ENCODE measurements around the gene VAMP2.

The VAMP2 gene

DNA sequence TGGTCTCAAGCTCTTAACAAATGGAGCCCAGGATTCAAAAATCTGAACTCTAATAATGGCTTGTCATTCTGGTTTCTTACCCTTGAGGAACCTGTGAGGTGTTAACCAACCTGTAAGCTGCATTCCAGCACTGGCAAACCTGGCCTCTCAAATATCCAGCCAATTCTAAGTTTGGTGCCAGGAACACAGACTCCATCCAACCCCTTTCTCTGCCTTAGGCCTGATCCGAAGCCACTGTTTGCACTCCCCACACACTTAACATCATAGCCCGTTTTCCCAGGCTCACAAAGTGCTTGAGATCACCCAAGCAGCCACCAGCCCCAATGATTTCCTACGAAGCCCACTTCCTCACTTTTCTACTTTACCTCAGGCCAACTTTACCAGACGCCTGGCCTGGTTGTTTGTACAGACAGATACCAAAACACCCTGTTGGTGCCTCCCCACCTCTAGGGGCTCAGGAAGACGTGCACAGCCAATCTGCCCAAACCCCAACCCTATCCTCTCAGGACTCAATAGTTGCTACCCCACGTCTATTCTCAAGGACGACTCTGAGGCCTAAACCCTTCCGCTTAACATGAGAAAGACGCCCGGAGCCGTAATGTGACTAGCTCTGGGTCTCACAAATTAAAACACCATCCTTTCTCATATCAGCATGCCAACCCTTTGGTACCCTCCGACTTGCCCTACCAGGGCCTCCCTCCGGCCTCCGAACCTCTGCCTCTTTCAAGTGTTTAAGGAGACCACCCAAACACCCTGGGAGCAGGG lies 7.3 kb downstream of the VAMP2 start:
- no peaks in the 10 kb centered on the region for H3K9me2 ChIP-seq (replicated peaks; ENCODE audit: low read depth, low read length)
- TF ChIP-seq, protein P1, sequence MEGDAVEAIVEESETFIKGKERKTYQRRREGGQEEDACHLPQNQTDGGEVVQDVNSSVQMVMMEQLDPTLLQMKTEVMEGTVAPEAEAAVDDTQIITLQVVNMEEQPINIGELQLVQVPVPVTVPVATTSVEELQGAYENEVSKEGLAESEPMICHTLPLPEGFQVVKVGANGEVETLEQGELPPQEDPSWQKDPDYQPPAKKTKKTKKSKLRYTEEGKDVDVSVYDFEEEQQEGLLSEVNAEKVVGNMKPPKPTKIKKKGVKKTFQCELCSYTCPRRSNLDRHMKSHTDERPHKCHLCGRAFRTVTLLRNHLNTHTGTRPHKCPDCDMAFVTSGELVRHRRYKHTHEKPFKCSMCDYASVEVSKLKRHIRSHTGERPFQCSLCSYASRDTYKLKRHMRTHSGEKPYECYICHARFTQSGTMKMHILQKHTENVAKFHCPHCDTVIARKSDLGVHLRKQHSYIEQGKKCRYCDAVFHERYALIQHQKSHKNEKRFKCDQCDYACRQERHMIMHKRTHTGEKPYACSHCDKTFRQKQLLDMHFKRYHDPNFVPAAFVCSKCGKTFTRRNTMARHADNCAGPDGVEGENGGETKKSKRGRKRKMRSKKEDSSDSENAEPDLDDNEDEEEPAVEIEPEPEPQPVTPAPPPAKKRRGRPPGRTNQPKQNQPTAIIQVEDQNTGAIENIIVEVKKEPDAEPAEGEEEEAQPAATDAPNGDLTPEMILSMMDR (conservative IDR thresholded peaks at IDR 0.05; ENCODE audit: low read length), result no peak
- no peak for TF ChIP-seq EZH2phosphoT487 (IDR thresholded peaks at IDR 0.05; ENCODE audit: borderline replicate concordance)
- 0 out of 2 replicates have a peak overlapping the region, but pooled peaks have one; percentile 57 for H2AFZ ChIP-seq (ENCODE audit: low read length)
- H3K4me2 ChIP-seq (ENCODE audit: low read depth, low read length, poor library complexity, severe bottlenecking), result peak overlapping the region; percentile 79
- peaks cover 29% of the 10 kb centered on the region for H4K20me1 ChIP-seq (ENCODE audit: insufficient read depth, low read length, poor library complexity, severe bottlenecking)
- peaks cover 17% of the 10 kb centered on the region; the same call in 1 of the 2 replicates for H3K79me2 ChIP-seq (ENCODE audit: insufficient read depth, low read length)
- H3K9me3 ChIP-seq (ENCODE audit: insufficient read depth, low read depth, low read length), result no peaks in the 10 kb centered on the region
- H3K4me3 ChIP-seq (ENCODE audit: low read length, poor library complexity, severe bottlenecking), result peak overlapping the region; percentile 75
- no peaks in the 10 kb centered on the region for H3K36me3 ChIP-seq (ENCODE audit: insufficient read depth, low read length)
- peak overlapping the region; percentile 45 for H3K9ac ChIP-seq (ENCODE audit: low read depth, low read length, poor library complexity, severe bottlenecking)
- H3F3A ChIP-seq (ENCODE audit: low read depth), result 0 out of 2 replicates have a peak, but pooled peaks cover 7% of the 10 kb centered on the region
- H3K27me3 ChIP-seq (ENCODE audit: insufficient read depth, low read length, poor library complexity, severe bottlenecking), result no peaks in the 10 kb centered on the region
- H3K4me1 ChIP-seq (ENCODE audit: insufficient read depth, low read length, poor library complexity, severe bottlenecking), result peaks cover 38% of the 10 kb centered on the region

DNA sequence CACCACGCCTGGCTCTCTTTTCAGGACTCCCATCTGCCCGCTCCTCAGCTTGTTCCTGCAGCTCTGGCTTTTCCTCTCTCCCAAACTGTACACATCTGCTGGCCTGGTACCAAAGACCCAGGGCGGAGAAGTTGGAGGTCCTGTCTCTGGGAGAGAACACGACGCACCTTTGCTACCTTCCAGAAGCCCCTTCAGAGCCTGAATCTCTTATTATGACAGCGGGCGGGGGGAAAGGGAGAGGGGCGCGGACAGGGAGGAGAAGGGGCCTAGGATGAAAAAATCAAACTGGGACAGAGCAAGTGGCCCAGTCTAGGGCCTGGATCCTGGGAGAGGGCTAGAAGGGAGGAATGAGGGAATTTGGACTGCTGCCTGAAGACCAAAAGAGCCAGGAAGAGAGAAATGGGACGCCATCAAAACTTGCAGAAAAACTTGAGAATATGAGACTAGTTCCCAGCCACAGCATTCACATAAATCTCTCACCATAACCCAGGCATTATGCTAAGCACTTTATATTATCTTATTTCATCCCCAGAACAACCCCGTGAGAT lies 8.1 kb downstream of the VAMP2 start:
- no peak overlapping the region for H3K9ac ChIP-seq (ENCODE audit: low read depth, low read length, poor library complexity, severe bottlenecking)
- H3K9me3 ChIP-seq (ENCODE audit: insufficient read depth, low read depth, low read length), result no peaks in the 10 kb centered on the region
- peaks cover 17% of the 10 kb centered on the region; the same call in 1 of the 2 replicates for H3K79me2 ChIP-seq (ENCODE audit: insufficient read depth, low read length)
- peaks cover 2% of the 10 kb centered on the region; the same call in 1 of the 2 replicates for H3K36me3 ChIP-seq (ENCODE audit: insufficient read depth, low read length)
- H3F3A ChIP-seq (ENCODE audit: low read depth), result 0 out of 2 replicates have a peak, but pooled peaks cover 4% of the 10 kb centered on the region
- TF ChIP-seq, protein P1 (conservative IDR thresholded peaks at IDR 0.05; ENCODE audit: low read length), result no peak
- TF ChIP-seq EZH2phosphoT487 (IDR thresholded peaks at IDR 0.05; ENCODE audit: borderline replicate concordance), result no peak
- no peaks in the 10 kb centered on the region for H3K27me3 ChIP-seq (ENCODE audit: insufficient read depth, low read length, poor library complexity, severe bottlenecking)
- no peak overlapping the region for H2AFZ ChIP-seq (ENCODE audit: low read length)
- peaks cover 27% of the 10 kb centered on the region for H4K20me1 ChIP-seq (ENCODE audit: insufficient read depth, low read length, poor library complexity, severe bottlenecking)
- H3K4me1 ChIP-seq (ENCODE audit: insufficient read depth, low read length, poor library complexity, severe bottlenecking), result peaks cover 39% of the 10 kb centered on the region
- no peaks in the 10 kb centered on the region for H3K9me2 ChIP-seq (replicated peaks; ENCODE audit: low read depth, low read length)
- H3K4me2 ChIP-seq (ENCODE audit: low read depth, low read length, poor library complexity, severe bottlenecking), result peak overlapping the region; percentile 79
- no peak overlapping the region for H3K4me3 ChIP-seq (ENCODE audit: low read length, poor library complexity, severe bottlenecking)

DNA sequence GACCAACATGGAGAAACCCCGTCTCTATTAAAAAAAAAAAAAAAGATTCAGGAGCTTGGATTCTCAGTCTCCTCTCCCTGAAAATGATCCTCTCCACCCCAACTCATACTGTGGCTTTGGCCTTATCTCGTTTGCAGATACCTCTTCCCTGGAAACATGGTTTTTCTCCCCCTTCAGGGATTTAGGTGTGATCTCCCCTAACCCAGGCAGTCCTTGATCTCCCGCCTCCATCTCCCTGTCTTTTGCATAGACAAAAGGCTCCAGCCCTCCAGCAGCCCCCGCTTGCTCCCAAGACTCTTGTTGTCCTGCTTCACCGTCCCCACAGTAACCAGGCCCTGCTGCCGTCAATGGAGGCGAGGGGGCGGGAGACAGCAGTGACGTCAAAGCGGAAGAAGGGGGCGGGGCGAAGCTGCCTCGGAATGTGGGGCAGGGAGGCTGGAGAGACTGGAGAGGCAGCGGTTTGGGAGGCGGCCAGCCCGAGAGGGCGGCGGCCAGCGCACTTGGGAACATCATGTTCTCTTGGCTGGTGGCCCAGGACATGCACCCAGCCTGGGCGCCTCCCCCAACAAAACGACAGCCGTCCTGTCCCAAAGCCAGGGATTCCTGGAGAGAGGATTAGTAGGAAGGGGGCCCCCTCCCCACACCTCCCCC lies 8.7 kb downstream of the VAMP2 start:
- H3K4me1 ChIP-seq (ENCODE audit: insufficient read depth, low read length, poor library complexity, severe bottlenecking), result peaks cover 34% of the 10 kb centered on the region
- H3K79me2 ChIP-seq (ENCODE audit: insufficient read depth, low read length), result peaks cover 11% of the 10 kb centered on the region; the same call in 1 of the 2 replicates
- H2AFZ ChIP-seq (ENCODE audit: low read length), result no peak overlapping the region

More for the DNA sequence above, 8.7 kb downstream of the VAMP2 start:
- peaks cover 21% of the 10 kb centered on the region for H4K20me1 ChIP-seq (ENCODE audit: insufficient read depth, low read length, poor library complexity, severe bottlenecking)
- H3K4me3 ChIP-seq (ENCODE audit: low read length, poor library complexity, severe bottlenecking), result no peak overlapping the region
- no peak overlapping the region for H3K9ac ChIP-seq (ENCODE audit: low read depth, low read length, poor library complexity, severe bottlenecking)
- TF ChIP-seq, protein P1 (conservative IDR thresholded peaks at IDR 0.05; ENCODE audit: low read length), result no peak
- TF ChIP-seq EZH2phosphoT487 (IDR thresholded peaks at IDR 0.05; ENCODE audit: borderline replicate concordance), result no peak
- peaks cover 8% of the 10 kb centered on the region; the same call in 1 of the 2 replicates for H3K36me3 ChIP-seq (ENCODE audit: insufficient read depth, low read length)
- H3K27me3 ChIP-seq (ENCODE audit: insufficient read depth, low read length, poor library complexity, severe bottlenecking), result no peaks in the 10 kb centered on the region
- H3K4me2 ChIP-seq (ENCODE audit: low read depth, low read length, poor library complexity, severe bottlenecking), result no peak overlapping the region
- H3K9me2 ChIP-seq (replicated peaks; ENCODE audit: low read depth, low read length), result no peaks in the 10 kb centered on the region
- 0 out of 2 replicates have a peak, but pooled peaks cover 4% of the 10 kb centered on the region for H3F3A ChIP-seq (ENCODE audit: low read depth)
- no peaks in the 10 kb centered on the region for H3K9me3 ChIP-seq (ENCODE audit: insufficient read depth, low read depth, low read length)

All from Loucy (cell line).